ENCODE data around the gene MYO3B. TPM values are rescaled to one million over a fixed set of nuclear protein-coding genes. Genes with fewer than 3 reads are reported as not detected.

Gene MYO3B
- total RNA-seq, 1 donor from 2014 or later, result 9.1 TPM

DNA sequence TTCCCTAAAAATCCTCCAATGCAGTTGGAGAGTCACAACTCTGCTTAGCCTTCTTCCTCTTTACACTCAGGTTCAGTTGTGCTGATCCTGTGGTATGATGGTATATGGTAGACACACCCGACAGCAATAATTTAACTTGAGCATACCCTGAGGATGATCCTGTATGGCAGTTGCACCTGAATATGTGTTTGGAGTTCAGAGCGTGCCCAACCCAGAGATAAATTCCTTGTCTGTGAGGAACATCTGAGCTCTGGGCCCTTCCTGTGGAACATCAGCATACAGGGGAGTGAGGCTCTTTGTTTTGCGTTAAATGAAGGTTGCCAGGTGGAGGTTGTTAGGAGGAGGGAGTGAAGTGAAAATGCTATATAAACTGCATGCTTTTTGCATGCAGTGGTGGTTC, 187.7 kb downstream of the MYO3B start:
- Mint-ChIP-seq H3K27me3 (ENCODE audit: low read depth) (peaks cover 69% of the 10 kb centered on the region), H3K9me3 (no peaks in the 10 kb centered on the region), H3K36me3 (no peaks in the 10 kb centered on the region), H3K4me3 (no peak overlapping the region), H3K4me1 (no peaks in the 10 kb centered on the region), H3K27ac (no peak overlapping the region)
- no peak for DNase-seq (ENCODE audit: low spot score in 2 of 2, unreplicated experiment in 2 of 2)
- no peak for TF ChIP-seq CTCF (IDR thresholded peaks at IDR 0.05; ENCODE audit: unreplicated experiment)

GRCh38 chr2:170368370-170368769, 190.4 kb downstream of the MYO3B start:
- TF ChIP-seq CTCF (IDR thresholded peaks at IDR 0.05; ENCODE audit: unreplicated experiment), result no peak
- DNase-seq (ENCODE audit: low spot score in 2 of 2, unreplicated experiment in 2 of 2), result no peak
- Mint-ChIP-seq H3K4me1 (no peaks in the 10 kb centered on the region), H3K36me3 (no peaks in the 10 kb centered on the region), H3K9me3 (no peaks in the 10 kb centered on the region), H3K27ac (no peak overlapping the region), H3K4me3 (no peak overlapping the region), H3K27me3 (ENCODE audit: low read depth) (peaks cover 68% of the 10 kb centered on the region)

DNA sequence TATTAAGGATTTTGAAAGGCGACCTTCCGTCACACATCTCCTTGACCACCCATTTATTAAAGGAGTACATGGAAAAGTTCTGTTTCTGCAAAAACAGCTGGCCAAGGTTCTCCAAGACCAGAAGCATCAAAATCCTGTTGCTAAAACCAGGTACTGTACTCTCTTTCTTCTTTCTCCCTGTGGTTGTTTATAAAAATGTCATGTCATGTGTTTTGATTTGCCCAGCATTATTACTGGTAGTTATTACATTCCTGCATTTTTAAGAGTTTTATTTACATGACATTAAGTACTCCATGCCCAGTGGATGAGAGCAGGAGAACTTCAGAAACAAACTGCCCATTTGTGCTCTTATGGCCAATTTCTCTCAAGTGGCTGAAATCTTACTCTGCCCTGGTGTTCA, 191.3 kb downstream of the MYO3B start:
- Mint-ChIP-seq H3K4me1 (no peaks in the 10 kb centered on the region), H3K27me3 (ENCODE audit: low read depth) (peaks cover 65% of the 10 kb centered on the region), H3K4me3 (no peak overlapping the region), H3K36me3 (no peaks in the 10 kb centered on the region), H3K27ac (no peak overlapping the region), H3K9me3 (no peaks in the 10 kb centered on the region)
- no peak for TF ChIP-seq CTCF (IDR thresholded peaks at IDR 0.05; ENCODE audit: unreplicated experiment)
- no peak for DNase-seq (ENCODE audit: low spot score in 2 of 2, unreplicated experiment in 2 of 2)

GRCh38 chr2:170369894-170370293, 191.9 kb downstream of the MYO3B start:
- H3K36me3 Mint-ChIP-seq, result no peaks in the 10 kb centered on the region
- no peaks in the 10 kb centered on the region for H3K9me3 Mint-ChIP-seq
- no peak overlapping the region for H3K27ac Mint-ChIP-seq
- no peak overlapping the region for H3K4me3 Mint-ChIP-seq
- no peak for TF ChIP-seq CTCF (IDR thresholded peaks at IDR 0.05; ENCODE audit: unreplicated experiment)
- peaks cover 1% of the 10 kb centered on the region for H3K4me1 Mint-ChIP-seq
- no peak for DNase-seq (ENCODE audit: low spot score in 2 of 2, unreplicated experiment in 2 of 2)
- peaks cover 59% of the 10 kb centered on the region for H3K27me3 Mint-ChIP-seq (ENCODE audit: low read depth)

DNA sequence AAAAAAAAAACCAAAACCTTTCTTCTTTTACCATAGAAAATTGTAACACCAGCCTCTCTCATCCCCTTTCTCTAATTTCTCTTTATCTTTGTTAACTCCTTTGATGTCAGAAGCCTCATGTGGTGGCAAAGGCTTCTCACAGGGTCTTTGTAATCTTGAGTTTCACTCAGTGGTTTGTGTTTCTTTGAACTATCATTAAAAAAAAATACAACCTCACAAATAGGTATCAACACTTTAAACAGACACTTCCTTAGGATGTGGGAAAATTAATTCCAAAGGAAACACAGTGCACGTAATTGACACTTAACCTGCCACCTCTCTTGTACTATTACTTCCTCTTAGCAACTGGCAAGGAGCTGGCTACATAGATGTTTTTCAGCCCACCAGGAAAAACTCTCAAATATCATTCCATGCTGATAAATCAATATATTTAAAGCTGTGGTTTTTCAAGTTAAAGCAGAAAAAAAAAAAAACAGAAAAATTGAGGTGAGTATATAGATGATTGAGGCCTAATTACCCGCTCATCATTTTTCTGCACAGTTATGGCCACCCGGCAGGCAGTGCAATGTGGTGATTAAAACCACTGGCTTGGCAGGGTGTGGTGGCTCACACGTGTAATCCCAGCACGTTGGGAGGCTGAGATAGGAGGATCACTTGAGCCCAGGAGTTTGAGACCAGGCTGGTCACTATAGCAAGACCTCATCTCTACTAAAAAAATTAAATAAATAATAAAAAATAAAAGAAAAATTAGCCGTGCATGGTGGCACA, 193.5 kb downstream of the MYO3B start:
- Mint-ChIP-seq H3K9me3 (no peaks in the 10 kb centered on the region), H3K4me1 (peaks cover 14% of the 10 kb centered on the region), H3K27ac (no peak overlapping the region), H3K36me3 (no peaks in the 10 kb centered on the region), H3K27me3 (ENCODE audit: low read depth) (peaks cover 45% of the 10 kb centered on the region), H3K4me3 (no peak overlapping the region)
- TF ChIP-seq CTCF (IDR thresholded peaks at IDR 0.05; ENCODE audit: unreplicated experiment), result no peak
- no peak for DNase-seq (ENCODE audit: low spot score in 2 of 2, unreplicated experiment in 2 of 2)
